Activated T-helper 17 cell treated with anti-CD3 and anti-CD28 coated beads, Interleukin-2, amount 50 U/mL, for 72 hours (primary cell): ENCODE measurements around the gene TMEM132C. TPM values are rescaled to one million over a fixed set of nuclear protein-coding genes. Genes with fewer than 3 reads are reported as not detected.

Source experiments
- ATAC-seq: fragments of 150-1000 bp; cut with Tn5 transposase; replicated peaks from 2 replicates; pipeline ENCODE4 v1.10.0; 2021; ENCODE audit warnings: mild to moderate bottlenecking, moderate library complexity
- H3K27ac Mint-ChIP-seq: one replicate; pipeline ENCODE4 v1.8.0; 2022; ENCODE audit warnings: mixed read lengths
- H3K27me3 Mint-ChIP-seq: one replicate; pipeline ENCODE4 v1.8.0; 2022; ENCODE audit warnings: mixed read lengths
- H3K36me3 Mint-ChIP-seq: one replicate; pipeline ENCODE4 v1.8.0; 2022; ENCODE audit warnings: low read depth, mild to moderate bottlenecking, mixed read lengths
- H3K4me1 Mint-ChIP-seq: one replicate; pipeline ENCODE4 v1.8.0; 2022; ENCODE audit warnings: mixed read lengths
- H3K4me3 Mint-ChIP-seq: one replicate; pipeline ENCODE4 v1.8.0; 2022; ENCODE audit warnings: mild to moderate bottlenecking, mixed read lengths
- H3K9me3 Mint-ChIP-seq: one replicate; pipeline ENCODE4 v1.8.0; 2022; ENCODE audit warnings: mixed read lengths
- total RNA-seq, 2 donors: library from RNA; stranded (reverse); gene quantifications; one replicate each; pipeline ENCODE4 v1.2.3, GENCODE V29; 2022

The TMEM132C gene
- total RNA-seq, 2 donors from 2014 or later, result not detected

DNA sequence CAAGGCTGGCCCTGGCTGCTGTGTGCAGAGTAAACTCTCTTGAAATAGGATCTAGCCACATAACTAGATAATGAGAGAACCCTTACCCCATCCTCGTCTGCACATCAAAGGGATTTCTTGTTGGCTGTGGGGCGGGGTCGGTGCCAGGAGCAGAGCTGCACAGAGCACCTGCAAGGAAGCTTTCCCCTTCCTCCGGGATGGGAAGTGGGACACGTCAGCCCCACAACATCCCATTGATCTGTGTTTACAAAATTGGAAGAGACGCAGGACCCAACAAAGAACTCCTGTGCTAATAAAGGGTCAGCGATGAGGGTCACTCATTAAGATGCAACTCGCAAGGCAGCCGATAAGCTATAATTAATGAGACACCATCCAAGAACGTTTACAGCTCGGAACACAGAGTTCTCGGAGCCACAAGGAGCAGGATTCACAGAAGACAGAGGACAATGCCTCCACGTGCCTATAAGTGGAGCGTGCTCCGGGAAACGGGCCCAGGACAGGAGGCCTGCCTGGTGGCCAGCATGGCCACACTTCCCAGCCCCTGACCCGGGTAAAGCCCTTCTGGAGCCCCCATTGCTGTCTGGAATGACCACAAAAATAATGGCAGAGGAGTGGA lies 385.3 kb downstream of the TMEM132C start:
- no peaks in the 10 kb centered on the region for H3K4me1 Mint-ChIP-seq
- no peak overlapping the region for H3K27ac Mint-ChIP-seq

DNA sequence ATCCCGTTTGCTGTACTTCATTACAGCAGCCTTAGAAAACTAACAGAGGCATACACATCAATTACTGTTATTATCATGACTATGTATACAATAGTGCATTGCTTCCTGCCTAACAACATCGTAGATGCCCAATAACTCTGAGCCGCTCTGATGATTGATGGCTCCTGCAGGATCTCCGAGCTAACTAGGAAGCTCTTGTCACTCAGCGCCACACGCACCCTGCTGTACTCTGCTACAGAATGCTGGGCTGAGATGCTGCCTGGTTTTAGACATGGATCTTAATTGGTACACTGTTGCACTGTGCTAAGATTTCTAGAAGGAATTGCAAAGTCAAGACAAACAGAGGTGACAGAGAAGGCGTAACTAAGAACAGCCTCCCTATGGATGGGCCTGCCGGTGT lies 387.5 kb downstream of the TMEM132C start:
- H3K36me3 Mint-ChIP-seq, result no peaks in the 10 kb centered on the region
- no peak overlapping the region for H3K4me3 Mint-ChIP-seq
- no peak for ATAC-seq
- peaks cover 4% of the 10 kb centered on the region for H3K9me3 Mint-ChIP-seq
- peaks cover 2% of the 10 kb centered on the region for H3K27me3 Mint-ChIP-seq
- H3K27ac Mint-ChIP-seq, result no peak overlapping the region
- no peaks in the 10 kb centered on the region for H3K4me1 Mint-ChIP-seq

More for the DNA sequence above, 385.3 kb downstream of the TMEM132C start:
- Mint-ChIP-seq H3K9me3 (peaks cover 15% of the 10 kb centered on the region), H3K36me3 (no peaks in the 10 kb centered on the region), H3K4me3 (no peak overlapping the region), H3K27me3 (no peaks in the 10 kb centered on the region)
- no peak for ATAC-seq

- no peaks in the 10 kb centered on the region for H3K9me3 Mint-ChIP-seq
- peaks cover 7% of the 10 kb centered on the region for H3K27me3 Mint-ChIP-seq
- no peaks in the 10 kb centered on the region for H3K4me1 Mint-ChIP-seq
- no peak overlapping the region for H3K27ac Mint-ChIP-seq
- H3K36me3 Mint-ChIP-seq, result no peaks in the 10 kb centered on the region
- no peak for ATAC-seq
- H3K4me3 Mint-ChIP-seq, result no peak overlapping the region
Measured at GRCh38 chr12:128657378-128657777, 390.4 kb downstream of the TMEM132C start.

DNA sequence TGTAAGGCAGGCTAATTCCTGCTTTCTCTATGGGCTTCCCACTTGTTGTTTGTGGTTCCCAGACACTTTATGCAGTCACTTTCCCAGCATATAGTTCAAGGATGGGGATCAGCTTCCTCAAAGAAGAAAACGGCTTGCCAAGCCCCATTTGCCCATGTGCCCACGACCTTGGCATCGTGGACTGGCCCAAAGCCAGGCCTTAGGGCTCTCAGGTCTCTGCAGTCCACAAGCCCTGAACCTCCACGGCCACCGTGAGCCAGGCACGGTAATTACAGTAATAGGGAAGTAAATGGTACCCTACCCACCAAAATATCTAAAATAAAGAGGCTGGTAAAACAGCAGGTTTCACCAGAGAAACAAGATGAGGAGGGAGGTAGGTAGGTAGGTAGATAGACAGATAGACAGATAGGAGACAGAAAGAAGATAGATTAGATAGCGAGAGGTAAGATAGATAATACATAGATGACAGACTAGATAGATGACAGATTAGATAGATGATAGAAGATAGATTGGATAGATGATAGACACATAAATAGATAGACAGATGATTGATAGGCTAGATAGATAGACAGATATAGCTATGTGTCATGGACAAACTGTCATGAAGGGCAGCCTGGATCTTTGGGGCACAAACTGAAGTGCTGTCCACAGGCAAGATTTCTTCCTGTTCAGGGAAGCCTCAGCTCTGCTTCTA lies 393.7 kb downstream of the TMEM132C start:
- Mint-ChIP-seq H3K4me1 (no peaks in the 10 kb centered on the region), H3K27me3 (peaks cover 7% of the 10 kb centered on the region), H3K36me3 (no peaks in the 10 kb centered on the region), H3K9me3 (peaks cover 3% of the 10 kb centered on the region), H3K27ac (no peak overlapping the region), H3K4me3 (no peak overlapping the region)
- ATAC-seq, result no peak

DNA sequence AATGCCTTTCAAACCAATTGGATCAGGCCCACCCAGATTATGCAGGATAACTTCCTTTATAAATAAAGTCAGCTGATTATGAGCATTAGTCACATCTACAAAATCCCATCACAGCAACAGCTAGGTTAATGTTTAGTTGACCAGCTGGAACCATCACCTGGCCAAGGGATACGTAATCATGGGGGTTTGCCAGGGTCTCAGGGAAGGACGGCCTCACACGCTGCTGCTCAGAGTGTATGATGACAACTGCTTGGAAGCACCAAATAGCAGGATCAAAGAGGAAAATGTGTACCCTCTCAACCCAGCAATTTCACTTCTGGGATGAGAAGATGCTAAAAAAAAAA lies 394.2 kb downstream of the TMEM132C start:
- Mint-ChIP-seq H3K27ac (no peak overlapping the region), H3K4me1 (no peaks in the 10 kb centered on the region), H3K4me3 (no peak overlapping the region), H3K9me3 (peaks cover 3% of the 10 kb centered on the region), H3K36me3 (no peaks in the 10 kb centered on the region), H3K27me3 (peaks cover 7% of the 10 kb centered on the region)
- no peak for ATAC-seq

GRCh38 chr12:128662101-128662500 lies 395.1 kb downstream of the TMEM132C start:
- ATAC-seq, result no peak
- Mint-ChIP-seq H3K36me3 (no peaks in the 10 kb centered on the region), H3K27ac (no peak overlapping the region), H3K27me3 (peaks cover 7% of the 10 kb centered on the region), H3K4me3 (no peak overlapping the region), H3K4me1 (no peaks in the 10 kb centered on the region), H3K9me3 (peaks cover 3% of the 10 kb centered on the region)

DNA sequence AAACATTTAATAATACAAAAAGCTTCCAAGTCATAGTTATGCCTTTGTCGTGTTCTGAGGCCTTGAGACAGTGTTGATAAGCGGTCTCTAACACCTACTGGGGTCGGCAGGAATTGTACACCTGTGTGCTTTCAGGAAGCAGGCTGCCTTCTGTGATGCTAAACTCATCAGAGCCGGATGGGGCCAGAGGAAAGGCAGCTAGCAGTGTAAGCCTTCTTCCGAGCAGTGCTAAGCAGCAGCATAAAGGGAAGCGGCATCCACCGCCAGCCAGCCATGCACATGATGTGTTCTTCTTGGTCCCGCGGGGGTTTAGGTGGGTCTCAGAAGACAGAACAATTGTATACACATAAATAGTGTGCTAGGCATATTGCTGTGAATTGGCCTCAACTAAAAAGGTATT lies 397.5 kb downstream of the TMEM132C start:
- Mint-ChIP-seq H3K4me1 (no peaks in the 10 kb centered on the region), H3K27ac (no peak overlapping the region), H3K9me3 (peaks cover 3% of the 10 kb centered on the region), H3K4me3 (no peak overlapping the region), H3K36me3 (no peaks in the 10 kb centered on the region), H3K27me3 (peaks cover 5% of the 10 kb centered on the region)
- ATAC-seq, result no peak

DNA sequence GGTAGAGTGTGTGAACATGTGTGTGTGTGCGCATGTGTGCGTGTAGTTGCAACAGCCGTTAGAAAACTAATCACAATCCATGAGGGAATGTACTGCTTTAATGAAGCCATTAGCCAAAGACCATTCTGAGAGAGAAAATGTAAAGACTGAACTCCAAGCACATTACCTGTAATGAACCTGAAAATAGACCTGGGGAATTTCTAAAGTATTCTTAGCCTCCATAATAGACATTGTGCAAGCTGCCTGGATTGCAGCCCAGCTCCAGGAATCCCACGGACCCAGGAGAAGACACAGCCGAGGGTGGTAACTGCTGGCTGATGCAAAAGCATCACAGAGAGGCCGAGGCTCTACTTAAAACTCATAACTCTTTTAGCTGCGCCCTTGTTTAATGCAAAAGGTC lies 400.2 kb downstream of the TMEM132C start:
- no peaks in the 10 kb centered on the region for H3K4me1 Mint-ChIP-seq
- H3K36me3 Mint-ChIP-seq, result no peaks in the 10 kb centered on the region
- H3K9me3 Mint-ChIP-seq, result peaks cover 7% of the 10 kb centered on the region
- no peaks in the 10 kb centered on the region for H3K27me3 Mint-ChIP-seq
- H3K27ac Mint-ChIP-seq, result no peak overlapping the region
- H3K4me3 Mint-ChIP-seq, result no peak overlapping the region
- no peak for ATAC-seq

DNA sequence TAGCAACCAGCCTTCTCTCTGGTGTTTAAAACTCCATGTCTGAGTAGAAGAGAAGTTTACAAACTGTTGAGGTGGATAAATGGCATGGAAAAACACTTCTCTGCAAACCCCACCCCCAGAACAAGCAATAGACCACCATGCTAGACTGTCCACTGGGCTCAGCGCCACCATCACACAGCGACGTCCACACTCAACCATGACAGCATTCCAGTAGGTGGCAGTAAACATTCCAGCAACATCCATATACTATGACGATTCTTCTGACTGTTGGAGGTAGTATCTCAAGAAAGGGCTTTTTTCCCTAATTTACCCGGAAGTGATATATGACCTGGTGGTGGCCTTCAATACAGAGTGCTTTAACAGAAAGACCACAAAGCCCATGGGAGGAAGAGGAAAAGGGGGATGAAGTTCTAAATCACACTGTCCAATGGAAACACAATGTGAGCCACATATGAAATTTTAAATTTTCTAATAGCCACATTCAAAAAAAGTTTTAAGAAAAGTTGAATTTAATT lies 404.6 kb downstream of the TMEM132C start:
- ATAC-seq, result no peak
- Mint-ChIP-seq H3K9me3 (peaks cover 4% of the 10 kb centered on the region), H3K36me3 (no peaks in the 10 kb centered on the region), H3K4me3 (no peak overlapping the region), H3K4me1 (no peaks in the 10 kb centered on the region), H3K27me3 (no peaks in the 10 kb centered on the region), H3K27ac (no peak overlapping the region)

- Mint-ChIP-seq H3K27ac (no peak overlapping the region), H3K9me3 (peaks cover 4% of the 10 kb centered on the region), H3K4me1 (no peaks in the 10 kb centered on the region), H3K27me3 (no peaks in the 10 kb centered on the region), H3K4me3 (no peak overlapping the region), H3K36me3 (no peaks in the 10 kb centered on the region)
- ATAC-seq, result no peak
Measured at GRCh38 chr12:128672428-128672827, 405.5 kb downstream of the TMEM132C start.

DNA sequence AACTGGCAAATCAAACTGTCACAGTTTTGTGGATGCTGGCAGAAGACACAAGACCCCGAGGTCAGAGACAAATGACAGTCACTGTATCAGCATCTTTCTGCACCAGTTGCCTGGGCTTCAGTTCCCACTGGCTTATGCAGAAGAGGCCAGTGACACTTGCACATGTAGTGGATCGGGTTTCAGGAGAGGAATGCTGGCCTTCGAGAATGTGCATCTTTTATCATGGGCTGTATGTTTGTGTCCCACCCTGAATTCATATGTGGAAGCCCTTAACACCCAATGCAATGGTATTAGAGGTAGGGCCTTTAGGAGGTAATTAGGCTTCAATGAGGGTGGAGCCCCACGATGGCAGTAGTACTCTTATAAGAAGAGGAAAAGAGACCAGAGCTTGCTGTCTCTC lies 405.9 kb downstream of the TMEM132C start:
- ATAC-seq, result no peak
- Mint-ChIP-seq H3K4me3 (no peak overlapping the region), H3K27ac (no peak overlapping the region), H3K9me3 (peaks cover 4% of the 10 kb centered on the region), H3K4me1 (no peaks in the 10 kb centered on the region), H3K36me3 (no peaks in the 10 kb centered on the region), H3K27me3 (no peaks in the 10 kb centered on the region)

GRCh38 chr12:128675576-128675975 lies 408.6 kb downstream of the TMEM132C start:
- H3K4me3 Mint-ChIP-seq, result no peak overlapping the region

GRCh38 chr12:128680555-128680954 lies 413.6 kb downstream of the TMEM132C start:
- Mint-ChIP-seq H3K9me3 (peaks cover 7% of the 10 kb centered on the region), H3K4me3 (no peak overlapping the region), H3K27me3 (no peaks in the 10 kb centered on the region), H3K4me1 (no peaks in the 10 kb centered on the region), H3K27ac (no peak overlapping the region), H3K36me3 (no peaks in the 10 kb centered on the region)
- no peak for ATAC-seq

More at GRCh38 chr12:128675576-128675975, 408.6 kb downstream of the TMEM132C start:
- H3K36me3 Mint-ChIP-seq, result no peaks in the 10 kb centered on the region
- peaks cover 4% of the 10 kb centered on the region for H3K9me3 Mint-ChIP-seq
- no peaks in the 10 kb centered on the region for H3K4me1 Mint-ChIP-seq
- no peaks in the 10 kb centered on the region for H3K27me3 Mint-ChIP-seq
- ATAC-seq, result no peak
- H3K27ac Mint-ChIP-seq, result no peak overlapping the region

GRCh38 chr12:128682548-128683275 lies 415.7 kb downstream of the TMEM132C start:
- no peaks in the 10 kb centered on the region for H3K4me1 Mint-ChIP-seq
- ATAC-seq, result no peak
- peaks cover 10% of the 10 kb centered on the region for H3K9me3 Mint-ChIP-seq
- no peaks in the 10 kb centered on the region for H3K27me3 Mint-ChIP-seq
- H3K27ac Mint-ChIP-seq, result no peak overlapping the region
- no peak overlapping the region for H3K4me3 Mint-ChIP-seq
- H3K36me3 Mint-ChIP-seq, result no peaks in the 10 kb centered on the region

DNA sequence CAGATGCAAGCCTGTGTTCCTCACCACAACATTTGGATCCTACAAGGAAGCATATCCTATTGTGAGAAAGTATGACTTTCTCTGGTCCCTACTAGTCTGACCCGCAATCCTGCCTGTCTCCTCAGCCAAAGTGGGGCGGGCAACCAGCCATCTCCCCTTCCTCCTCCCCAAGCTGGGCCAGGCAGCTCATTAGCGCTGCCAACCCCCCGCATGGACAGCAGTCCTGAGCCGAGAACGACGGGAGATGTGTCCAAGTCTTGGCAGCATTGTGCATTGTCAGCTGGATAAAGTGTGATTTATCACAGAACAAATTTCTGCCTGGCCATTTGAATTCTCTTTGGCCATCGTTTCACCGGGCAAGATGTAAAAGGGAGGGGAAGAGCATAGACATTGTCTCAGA lies 417.4 kb downstream of the TMEM132C start:
- Mint-ChIP-seq H3K27me3 (no peaks in the 10 kb centered on the region), H3K9me3 (peaks cover 10% of the 10 kb centered on the region), H3K27ac (no peak overlapping the region), H3K4me1 (no peaks in the 10 kb centered on the region), H3K36me3 (no peaks in the 10 kb centered on the region), H3K4me3 (no peak overlapping the region)
- no peak for ATAC-seq
